Erythroblast (primary cell): Measurements from ENCODE around the gene SNAP47.
"Not testable (repeated sequence)": the region's sequence is repeated elsewhere in the genome, so short reads cannot be mapped to it uniquely, and the experiment has no call there.

Source experiments
- DNase-seq, 2 experiments: peaks; one replicate each; lab custom pipeline; 2025; lab: John Stamatoyannopoulos, UW
- GATA1 ChIP-seq: IDR thresholded peaks from 2 replicates; pipeline ENCODE4 v1.6.1; 2011; ENCODE audit warnings: low read depth, mild to moderate bottlenecking, control low read depth, low read length, moderate library complexity
- POLR2A ChIP-seq: IDR thresholded peaks from 2 replicates; pipeline ENCODE4 v1.6.1; 2011; ENCODE audit warnings: mild to moderate bottlenecking, low read length

Gene SNAP47

GRCh38 chr1:227734856-227735538 lies at the start of gene SNAP47, which contains the start of gene JMJD4:
Gene SNAP47 (plus strand): TSS chr1:227735435. CDS start chr1:227747737, 12,302 bp downstream.
Gene JMJD4 (minus strand): TSS chr1:227735302. CDS start chr1:227735273, 29 bp downstream.
- no peak for TF ChIP-seq GATA1
- TF ChIP-seq POLR2A: peak; percentile 92
- DNase-seq: peak; percentile 94 to 96

- no peak for TF ChIP-seq GATA1
- TF ChIP-seq POLR2A: no peak
Observed at GRCh38 chr1:227685807-227686206, 49.4 kb upstream of the SNAP47 start.

GRCh38 chr1:227697321-227697864 lies 37.8 kb upstream of the SNAP47 start:
- no peak for DNase-seq
- TF ChIP-seq GATA1: no peak
- TF ChIP-seq POLR2A: no peak

More at GRCh38 chr1:227685807-227686206, 49.4 kb upstream of the SNAP47 start:
- DNase-seq: no peak

- DNase-seq: not testable (repeated sequence)
Observed at GRCh38 chr1:227701631-227702030, 33.6 kb upstream of the SNAP47 start.

GRCh38 chr1:227707846-227708245 lies 27.4 kb upstream of the SNAP47 start:
- TF ChIP-seq GATA1 (no peak), POLR2A (no peak)
- no peak for DNase-seq

- no peak for DNase-seq
Observed at GRCh38 chr1:227709451-227709850, 25.8 kb upstream of the SNAP47 start.

GRCh38 chr1:227710474-227710873 lies 24.8 kb upstream of the SNAP47 start:
- DNase-seq: not testable (repeated sequence)

More at GRCh38 chr1:227709451-227709850, 25.8 kb upstream of the SNAP47 start:
- TF ChIP-seq POLR2A (no peak), GATA1 (no peak)

GRCh38 chr1:227712648-227713047 lies 22.6 kb upstream of the SNAP47 start:
- no peak for TF ChIP-seq POLR2A
- no peak for TF ChIP-seq GATA1
- DNase-seq: no peak

GRCh38 chr1:227718932-227719331 lies 16.3 kb upstream of the SNAP47 start:
- DNase-seq: no peak
- TF ChIP-seq GATA1: no peak
- no peak for TF ChIP-seq POLR2A

GRCh38 chr1:227723474-227723873 lies 11.8 kb upstream of the SNAP47 start:
- no peak for TF ChIP-seq POLR2A
- no peak for TF ChIP-seq GATA1
- DNase-seq: no peak

- DNase-seq: no peak
- TF ChIP-seq POLR2A: no peak
- TF ChIP-seq GATA1: no peak
Observed at GRCh38 chr1:227725046-227725445, 10.2 kb upstream of the SNAP47 start.

GRCh38 chr1:227726318-227726717 lies 8.9 kb upstream of the SNAP47 start:
- no peak for TF ChIP-seq POLR2A
- no peak for TF ChIP-seq GATA1
- no peak for DNase-seq

- TF ChIP-seq POLR2A (no peak), GATA1 (no peak)
- no peak for DNase-seq
Observed at GRCh38 chr1:227726924-227727599, 8.2 kb upstream of the SNAP47 start.
